Measurements from ENCODE around the gene SPPL3. TPM values are rescaled to one million over a fixed set of nuclear protein-coding genes. Genes with fewer than 3 reads are reported as not detected.

SPPL3 gene
- total RNA-seq, 1 experiment from 2014 or later, result 39.7 TPM

- Histone ChIP-seq H3K4me3 (replicated peaks in 1 of 2; ENCODE audit: low read depth in 1 of 2, low read length in 2 of 2) (no peak overlapping the region), H3K27ac (ENCODE audit: low read depth, low read length) (no peak overlapping the region), H3K36me3 (ENCODE audit: control insufficient read depth in 1 of 2, insufficient read depth in 2 of 2, low read length in 2 of 2) (no peaks in the 10 kb centered on the region), H3K4me1 (ENCODE audit: control insufficient read depth in 1 of 2, insufficient read depth in 2 of 2, low read length in 2 of 2) (no peaks in the 10 kb centered on the region), H3K27me3 (ENCODE audit: insufficient read depth, low read length) (no peaks in the 10 kb centered on the region), H3K79me2 (ENCODE audit: insufficient read depth, low read length) (peaks cover 59% of the 10 kb centered on the region), H3K9ac (ENCODE audit: low read length) (no peak overlapping the region), H3K4me2 (ENCODE audit: low read length) (no peak overlapping the region), H4K20me1 (ENCODE audit: insufficient read depth) (no peaks in the 10 kb centered on the region), H2AFZ (ENCODE audit: low read depth, low read length, poor library complexity, severe bottlenecking) (no peak overlapping the region), H3K9me3 (ENCODE audit: control insufficient read depth in 1 of 2, insufficient read depth in 1 of 2, low read depth in 1 of 2, low read length in 2 of 2) (no peaks in the 10 kb centered on the region), H3K9me2 (ENCODE audit: insufficient read depth) (no peaks in the 10 kb centered on the region)
- RAD21 ChIA-PET (ENCODE audit: low non-redundant PET in 1 of 2, low total read pairs in 2 of 2, uncharacterized antibody in 2 of 2, unreplicated experiment in 2 of 2), result no interaction called here
- ATAC-seq (no peak), DNase-seq (ENCODE audit: low read depth, low spot score) (no peak)
- CTCF ChIA-PET, result no interaction called here
- BruUV-seq (replicated peaks), result no TSS peak
- TF ChIP-seq POLR2A (IDR thresholded peaks at IDR 0.05; ENCODE audit: borderline replicate concordance, extremely low read depth, insufficient read depth, insufficient read length), result no peak
- TF ChIP-seq TCF7L2 (IDR thresholded peaks at IDR 0.05; ENCODE audit: borderline replicate concordance, extremely low read depth, insufficient read depth, insufficient read length), result no peak
- TF ChIP-seq SP1 (IDR thresholded peaks at IDR 0.05; ENCODE audit: low read depth), result no peak
- no peak for TF ChIP-seq EGR1 (IDR thresholded peaks at IDR 0.05; ENCODE audit: low read depth)
- no peak for TF ChIP-seq POLR2AphosphoS5 (IDR thresholded peaks at IDR 0.05; ENCODE audit: low read depth, low read length)
- no peak for TF ChIP-seq ZFX (IDR thresholded peaks at IDR 0.05)
- TF ChIP-seq SRF (IDR thresholded peaks at IDR 0.05; ENCODE audit: low read depth), result no peak
- TF ChIP-seq MAX (IDR thresholded peaks at IDR 0.05), result no peak
- TF ChIP-seq EZH2phosphoT487 (IDR thresholded peaks at IDR 0.05; ENCODE audit: borderline replicate concordance), result no peak
- no peak for TF ChIP-seq YY1 (IDR thresholded peaks at IDR 0.05; ENCODE audit: extremely low read depth, insufficient replicate concordance, low read depth, low read length)
- no peak for TF ChIP-seq SIN3A (IDR thresholded peaks at IDR 0.05; ENCODE audit: low read depth)
- TF ChIP-seq JUND (IDR thresholded peaks at IDR 0.05), result no peak
- no peak for TF ChIP-seq CTCF (IDR thresholded peaks at IDR 0.05 in 2 of 3, conservative IDR thresholded peaks at IDR 0.05 in 1 of 3; ENCODE audit: borderline replicate concordance in 1 of 3, insufficient read depth in 1 of 3, low read depth in 2 of 3, low read length in 2 of 3)
- TF ChIP-seq EZH2 (IDR thresholded peaks at IDR 0.05), result no peak
- intact Hi-C loops (cut with micrococcal nuclease), result no loop called here
- POLR2A ChIA-PET, result no interaction called here
Measured at GRCh38 chr12:120870415-120870814, 33.7 kb downstream of the SPPL3 start.

Measured in HCT116 (cell line).